GM06990 (cell line): ENCODE data around the gene RAB23.

Source experiments
- DNase-seq: peaks from one replicate; pipeline ENCODE4 v3.0.0-alpha.2; 2011; ENCODE audit not compliant: insufficient read length; ENCODE audit errors: extremely low read depth
- H3K27me3 ChIP-seq: replicated peaks from 2 replicates; pipeline ENCODE4 v1.6.0; 2011; ENCODE audit warnings: low read length; ENCODE audit not compliant: control insufficient read depth, insufficient read depth
- H3K36me3 ChIP-seq: 2 replicates; pipeline ENCODE4 v1.5.1; 2011; ENCODE audit warnings: low read length; ENCODE audit not compliant: control insufficient read depth, insufficient read depth
- H3K4me3 ChIP-seq: replicated peaks from 2 replicates; pipeline ENCODE4 v1.5.1; 2011; ENCODE audit warnings: low read depth, mild to moderate bottlenecking, control low read depth, low read length
- TF ChIP-seq, protein P1 (sequence below): IDR thresholded peaks from 2 replicates; pipeline ENCODE4 v1.5.1; 2011; ENCODE audit warnings: low read length, control low read depth, mild to moderate bottlenecking, inconsistent platforms; ENCODE audit not compliant: insufficient read depth, poor library complexity, severe bottlenecking

Gene RAB23

GRCh38 chr6:57262901-57263694, 41.0 kb upstream of the RAB23 start:
- Histone ChIP-seq H3K36me3 (no peaks in the 10 kb centered on the region), H3K4me3 (no peak overlapping the region), H3K27me3 (no peaks in the 10 kb centered on the region)
- no peak for DNase-seq
- TF ChIP-seq, protein P1, sequence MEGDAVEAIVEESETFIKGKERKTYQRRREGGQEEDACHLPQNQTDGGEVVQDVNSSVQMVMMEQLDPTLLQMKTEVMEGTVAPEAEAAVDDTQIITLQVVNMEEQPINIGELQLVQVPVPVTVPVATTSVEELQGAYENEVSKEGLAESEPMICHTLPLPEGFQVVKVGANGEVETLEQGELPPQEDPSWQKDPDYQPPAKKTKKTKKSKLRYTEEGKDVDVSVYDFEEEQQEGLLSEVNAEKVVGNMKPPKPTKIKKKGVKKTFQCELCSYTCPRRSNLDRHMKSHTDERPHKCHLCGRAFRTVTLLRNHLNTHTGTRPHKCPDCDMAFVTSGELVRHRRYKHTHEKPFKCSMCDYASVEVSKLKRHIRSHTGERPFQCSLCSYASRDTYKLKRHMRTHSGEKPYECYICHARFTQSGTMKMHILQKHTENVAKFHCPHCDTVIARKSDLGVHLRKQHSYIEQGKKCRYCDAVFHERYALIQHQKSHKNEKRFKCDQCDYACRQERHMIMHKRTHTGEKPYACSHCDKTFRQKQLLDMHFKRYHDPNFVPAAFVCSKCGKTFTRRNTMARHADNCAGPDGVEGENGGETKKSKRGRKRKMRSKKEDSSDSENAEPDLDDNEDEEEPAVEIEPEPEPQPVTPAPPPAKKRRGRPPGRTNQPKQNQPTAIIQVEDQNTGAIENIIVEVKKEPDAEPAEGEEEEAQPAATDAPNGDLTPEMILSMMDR = no peak

- no peak overlapping the region for H3K4me3 ChIP-seq
- H3K27me3 ChIP-seq = no peaks in the 10 kb centered on the region
- DNase-seq = no peak
- no peaks in the 10 kb centered on the region for H3K36me3 ChIP-seq
- TF ChIP-seq, protein P1 = no peak
Observed at GRCh38 chr6:57262488-57262887, 40.4 kb upstream of the RAB23 start.

DNA sequence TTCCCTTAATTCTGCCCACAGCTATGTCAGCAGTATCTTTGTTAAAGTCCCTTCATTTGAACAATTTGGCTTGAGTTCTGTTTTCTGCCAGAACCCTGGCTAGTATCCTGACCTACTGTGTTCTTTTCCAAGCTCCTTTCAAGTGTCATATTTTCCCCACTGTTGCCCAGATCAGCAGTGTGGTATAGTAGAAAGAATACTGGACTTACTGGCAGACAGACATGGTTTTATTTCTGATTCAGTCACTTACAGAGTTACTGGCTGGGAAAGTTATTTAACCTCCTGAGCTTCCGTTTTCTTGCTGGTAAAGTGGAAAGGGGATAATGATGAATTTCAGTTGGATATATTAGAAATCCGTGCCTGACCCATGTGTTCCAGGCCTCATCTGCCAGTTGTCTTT, 39.8 kb upstream of the RAB23 start:
- TF ChIP-seq, protein P1 = no peak
- no peak overlapping the region for H3K4me3 ChIP-seq
- no peak for DNase-seq
- H3K27me3 ChIP-seq = no peaks in the 10 kb centered on the region
- H3K36me3 ChIP-seq = no peaks in the 10 kb centered on the region

- Histone ChIP-seq H3K36me3 (no peaks in the 10 kb centered on the region), H3K27me3 (no peaks in the 10 kb centered on the region), H3K4me3 (no peak overlapping the region)
- TF ChIP-seq, protein P1 = no peak
- DNase-seq = no peak
Observed at GRCh38 chr6:57259064-57259463, 37.0 kb upstream of the RAB23 start.

DNA sequence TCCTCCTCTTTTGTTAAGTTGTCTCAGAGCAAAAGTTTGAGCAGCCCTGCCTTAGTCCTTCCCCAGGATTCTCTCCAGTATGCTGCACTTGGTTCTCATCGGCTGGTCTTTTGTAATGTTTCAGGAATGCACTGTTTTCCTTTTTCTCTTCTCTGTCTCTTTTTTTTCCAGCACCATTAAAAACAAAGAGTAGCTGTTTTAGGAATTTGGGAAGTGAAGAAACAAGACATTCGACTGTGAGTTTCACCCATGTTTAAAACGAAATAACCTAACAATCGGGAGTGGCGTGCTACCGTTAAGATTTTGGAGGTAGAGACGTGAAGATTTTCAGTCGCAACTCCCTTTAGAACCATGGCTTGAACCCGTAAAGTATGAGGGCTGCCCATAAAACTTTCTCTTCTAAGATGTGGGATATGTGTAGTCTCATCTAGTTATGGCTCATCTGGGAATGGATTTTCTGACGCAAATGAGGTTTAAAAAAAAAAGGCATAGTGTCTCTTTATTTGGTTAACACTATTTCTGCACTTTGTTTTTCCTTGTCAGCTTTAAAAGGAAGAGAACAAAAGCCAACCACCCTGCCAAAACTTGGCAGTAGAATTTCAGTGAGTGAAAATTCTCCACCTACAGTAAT, 35.9 kb upstream of the RAB23 start:
- Histone ChIP-seq H3K27me3 (no peaks in the 10 kb centered on the region), H3K4me3 (no peak overlapping the region), H3K36me3 (no peaks in the 10 kb centered on the region)
- TF ChIP-seq, protein P1 = no peak
- DNase-seq = no peak
